HEK293 (cell line): ENCODE data around the gene HOTAIR.

ENCODE experiments used
- BCL11A ChIP-seq: fragments of 450-650 bp; formaldehyde crosslinking; IDR thresholded peaks from 2 replicates; pipeline ENCODE4 v1.5.1; 2016; ENCODE audit warnings: low read depth, missing biosample characterization, missing genetic modification characterization
- EGR2 ChIP-seq: fragments of 450-650 bp; formaldehyde crosslinking; IDR thresholded peaks from 2 replicates; pipeline ENCODE4 v1.5.1; 2016; ENCODE audit warnings: low read depth, missing biosample characterization, missing genetic modification characterization
- GLIS2 ChIP-seq: fragments of 450-650 bp; formaldehyde crosslinking; IDR thresholded peaks from 2 replicates; pipeline ENCODE4 v1.5.1; 2016; ENCODE audit warnings: missing biosample characterization, missing genetic modification characterization
- KLF7 ChIP-seq: fragments of 450-650 bp; formaldehyde crosslinking; IDR thresholded peaks from 2 replicates; pipeline ENCODE4 v1.5.1; 2016; ENCODE audit warnings: missing biosample characterization, missing genetic modification characterization, borderline replicate concordance
- MEIS1 ChIP-seq: sonication (generic); formaldehyde crosslinking; IDR thresholded peaks from 2 replicates; pipeline ENCODE4 v1.8.1; 2022; ENCODE audit warnings: missing genetic modification reagents, mild to moderate bottlenecking, borderline replicate concordance
- SALL2 ChIP-seq: fragments of 450-650 bp; formaldehyde crosslinking; IDR thresholded peaks from 2 replicates; pipeline ENCODE4 v1.5.0; 2017; ENCODE audit warnings: missing biosample characterization, mild to moderate bottlenecking, missing genetic modification characterization, borderline replicate concordance
- SP7 ChIP-seq: fragments of 450-650 bp; formaldehyde crosslinking; IDR thresholded peaks from 2 replicates; pipeline ENCODE4 v1.5.1; 2016; ENCODE audit warnings: missing biosample characterization, missing genetic modification characterization
- YY1 ChIP-seq: fragments of 450-650 bp; formaldehyde crosslinking; IDR thresholded peaks from 2 replicates; pipeline ENCODE4 v1.5.1; 2018; ENCODE audit warnings: missing biosample characterization, missing genetic modification characterization
- ZFHX2 ChIP-seq: fragments of 450-650 bp; formaldehyde crosslinking; conservative IDR thresholded peaks from 2 replicates; pipeline ENCODE4 v1.5.1; 2016; ENCODE audit warnings: missing biosample characterization, missing genetic modification characterization
- ZIC2 ChIP-seq: fragments of 450-650 bp; formaldehyde crosslinking; IDR thresholded peaks from 2 replicates; pipeline ENCODE4 v1.5.1; 2016; ENCODE audit warnings: missing biosample characterization, missing genetic modification characterization
- ZNF211 ChIP-seq: fragments of 450-650 bp; formaldehyde crosslinking; IDR thresholded peaks from 2 replicates; pipeline ENCODE4 v1.5.1; 2016; ENCODE audit warnings: low read depth, missing biosample characterization, missing genetic modification characterization
- ZNF24 ChIP-seq: fragments of 450-650 bp; formaldehyde crosslinking; IDR thresholded peaks from 2 replicates; pipeline ENCODE4 v1.5.1; 2016; ENCODE audit warnings: missing biosample characterization, missing genetic modification characterization
- ZNF335 ChIP-seq: fragments of 450-650 bp; formaldehyde crosslinking; conservative IDR thresholded peaks from 2 replicates; pipeline ENCODE4 v1.5.1; 2016; ENCODE audit warnings: missing biosample characterization, missing genetic modification characterization
- ZNF514 ChIP-seq: fragments of 450-650 bp; formaldehyde crosslinking; IDR thresholded peaks from 2 replicates; pipeline ENCODE4 v1.5.1; 2016; ENCODE audit warnings: missing biosample characterization, missing genetic modification characterization
- ZNF629 ChIP-seq: fragments of 450-650 bp; formaldehyde crosslinking; IDR thresholded peaks from 2 replicates; pipeline ENCODE4 v1.5.1; 2017; ENCODE audit warnings: missing biosample characterization, missing genetic modification characterization
- ZNF747 ChIP-seq: fragments of 450-650 bp; formaldehyde crosslinking; IDR thresholded peaks from 2 replicates; pipeline ENCODE4 v1.5.1; 2016; ENCODE audit warnings: missing biosample characterization, missing genetic modification characterization
- TF ChIP-seq, protein P1 (sequence below): fragments of 450-650 bp; formaldehyde crosslinking; IDR thresholded peaks from 2 replicates; pipeline ENCODE4 v1.5.1; 2017; ENCODE audit warnings: missing biosample characterization, missing genetic modification characterization
- TF ChIP-seq, protein P2 (sequence below): fragments of 450-650 bp; formaldehyde crosslinking; IDR thresholded peaks from 2 replicates; pipeline ENCODE4 v1.5.1; 2016; ENCODE audit warnings: missing biosample characterization, missing genetic modification characterization, low read depth
- TF ChIP-seq, protein P3 (sequence below): fragments of 450-650 bp; formaldehyde crosslinking; IDR thresholded peaks from 2 replicates; pipeline ENCODE4 v1.5.1; 2016; ENCODE audit warnings: missing biosample characterization, missing genetic modification characterization
- TF ChIP-seq, protein P4 (sequence below): fragments of 450-650 bp; formaldehyde crosslinking; optimal IDR thresholded peaks from 2 replicates; pipeline ENCODE3; 2016; ENCODE audit warnings: missing biosample characterization, mild to moderate bottlenecking, missing genetic modification characterization
- TF ChIP-seq, protein P5 (sequence below): fragments of 450-650 bp; formaldehyde crosslinking; IDR thresholded peaks from 2 replicates; pipeline ENCODE4 v1.5.1; 2017; ENCODE audit warnings: missing biosample characterization, missing genetic modification characterization
- TF ChIP-seq, protein P6 (sequence below): fragments of 450-650 bp; formaldehyde crosslinking; IDR thresholded peaks from 2 replicates; pipeline ENCODE4 v1.5.1; 2016; ENCODE audit warnings: missing biosample characterization, missing genetic modification characterization
- TF ChIP-seq, protein P7 (sequence below): fragments of 450-650 bp; formaldehyde crosslinking; IDR thresholded peaks from 2 replicates; pipeline ENCODE4 v1.5.1; 2016; ENCODE audit warnings: missing biosample characterization, missing genetic modification characterization
- TF ChIP-seq, protein P8 (sequence below): fragments of 450-650 bp; IDR thresholded peaks from 2 replicates; pipeline ENCODE4 v1.5.1; 2018; ENCODE audit warnings: missing biosample characterization, missing genetic modification characterization

HOTAIR gene

DNA sequence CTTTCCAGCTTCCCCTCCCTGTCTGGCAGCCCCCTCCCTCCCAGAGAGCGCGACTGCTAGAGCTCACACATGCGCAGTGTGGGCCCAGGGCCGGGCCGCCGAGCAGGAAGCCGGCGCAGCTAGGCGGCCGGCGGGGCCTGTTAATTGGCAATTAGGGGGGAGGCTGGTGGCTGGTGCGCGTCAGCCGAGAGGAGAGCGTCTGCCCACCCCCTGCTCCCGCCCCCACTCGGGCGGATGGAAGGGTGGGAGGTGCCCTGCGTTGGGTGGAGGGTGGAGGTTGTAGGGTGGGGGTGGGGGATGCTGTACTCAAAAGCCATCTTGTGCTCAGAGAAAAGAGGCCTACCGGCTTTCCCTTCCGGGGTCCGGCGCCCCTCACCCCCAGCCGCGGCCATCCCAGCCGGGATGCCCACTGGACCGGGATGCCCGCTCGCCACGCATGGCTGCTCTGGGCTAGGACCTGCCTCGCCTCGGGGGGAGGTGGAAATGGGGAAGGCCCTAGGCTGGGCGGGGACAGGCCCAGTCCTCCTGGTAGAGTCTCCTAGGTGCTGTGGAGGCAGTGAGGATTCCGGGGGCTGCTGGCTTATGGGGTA is 43.2 kb upstream of the HOTAIR start (continued):
- TF ChIP-seq, protein P1, sequence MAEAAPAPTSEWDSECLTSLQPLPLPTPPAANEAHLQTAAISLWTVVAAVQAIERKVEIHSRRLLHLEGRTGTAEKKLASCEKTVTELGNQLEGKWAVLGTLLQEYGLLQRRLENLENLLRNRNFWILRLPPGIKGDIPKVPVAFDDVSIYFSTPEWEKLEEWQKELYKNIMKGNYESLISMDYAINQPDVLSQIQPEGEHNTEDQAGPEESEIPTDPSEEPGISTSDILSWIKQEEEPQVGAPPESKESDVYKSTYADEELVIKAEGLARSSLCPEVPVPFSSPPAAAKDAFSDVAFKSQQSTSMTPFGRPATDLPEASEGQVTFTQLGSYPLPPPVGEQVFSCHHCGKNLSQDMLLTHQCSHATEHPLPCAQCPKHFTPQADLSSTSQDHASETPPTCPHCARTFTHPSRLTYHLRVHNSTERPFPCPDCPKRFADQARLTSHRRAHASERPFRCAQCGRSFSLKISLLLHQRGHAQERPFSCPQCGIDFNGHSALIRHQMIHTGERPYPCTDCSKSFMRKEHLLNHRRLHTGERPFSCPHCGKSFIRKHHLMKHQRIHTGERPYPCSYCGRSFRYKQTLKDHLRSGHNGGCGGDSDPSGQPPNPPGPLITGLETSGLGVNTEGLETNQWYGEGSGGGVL, result peak; percentile 98
- TF ChIP-seq, protein P2, sequence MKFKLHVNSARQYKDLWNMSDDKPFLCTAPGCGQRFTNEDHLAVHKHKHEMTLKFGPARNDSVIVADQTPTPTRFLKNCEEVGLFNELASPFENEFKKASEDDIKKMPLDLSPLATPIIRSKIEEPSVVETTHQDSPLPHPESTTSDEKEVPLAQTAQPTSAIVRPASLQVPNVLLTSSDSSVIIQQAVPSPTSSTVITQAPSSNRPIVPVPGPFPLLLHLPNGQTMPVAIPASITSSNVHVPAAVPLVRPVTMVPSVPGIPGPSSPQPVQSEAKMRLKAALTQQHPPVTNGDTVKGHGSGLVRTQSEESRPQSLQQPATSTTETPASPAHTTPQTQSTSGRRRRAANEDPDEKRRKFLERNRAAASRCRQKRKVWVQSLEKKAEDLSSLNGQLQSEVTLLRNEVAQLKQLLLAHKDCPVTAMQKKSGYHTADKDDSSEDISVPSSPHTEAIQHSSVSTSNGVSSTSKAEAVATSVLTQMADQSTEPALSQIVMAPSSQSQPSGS (tag by site-specific recombination), result no peak
- TF ChIP-seq, protein P3, sequence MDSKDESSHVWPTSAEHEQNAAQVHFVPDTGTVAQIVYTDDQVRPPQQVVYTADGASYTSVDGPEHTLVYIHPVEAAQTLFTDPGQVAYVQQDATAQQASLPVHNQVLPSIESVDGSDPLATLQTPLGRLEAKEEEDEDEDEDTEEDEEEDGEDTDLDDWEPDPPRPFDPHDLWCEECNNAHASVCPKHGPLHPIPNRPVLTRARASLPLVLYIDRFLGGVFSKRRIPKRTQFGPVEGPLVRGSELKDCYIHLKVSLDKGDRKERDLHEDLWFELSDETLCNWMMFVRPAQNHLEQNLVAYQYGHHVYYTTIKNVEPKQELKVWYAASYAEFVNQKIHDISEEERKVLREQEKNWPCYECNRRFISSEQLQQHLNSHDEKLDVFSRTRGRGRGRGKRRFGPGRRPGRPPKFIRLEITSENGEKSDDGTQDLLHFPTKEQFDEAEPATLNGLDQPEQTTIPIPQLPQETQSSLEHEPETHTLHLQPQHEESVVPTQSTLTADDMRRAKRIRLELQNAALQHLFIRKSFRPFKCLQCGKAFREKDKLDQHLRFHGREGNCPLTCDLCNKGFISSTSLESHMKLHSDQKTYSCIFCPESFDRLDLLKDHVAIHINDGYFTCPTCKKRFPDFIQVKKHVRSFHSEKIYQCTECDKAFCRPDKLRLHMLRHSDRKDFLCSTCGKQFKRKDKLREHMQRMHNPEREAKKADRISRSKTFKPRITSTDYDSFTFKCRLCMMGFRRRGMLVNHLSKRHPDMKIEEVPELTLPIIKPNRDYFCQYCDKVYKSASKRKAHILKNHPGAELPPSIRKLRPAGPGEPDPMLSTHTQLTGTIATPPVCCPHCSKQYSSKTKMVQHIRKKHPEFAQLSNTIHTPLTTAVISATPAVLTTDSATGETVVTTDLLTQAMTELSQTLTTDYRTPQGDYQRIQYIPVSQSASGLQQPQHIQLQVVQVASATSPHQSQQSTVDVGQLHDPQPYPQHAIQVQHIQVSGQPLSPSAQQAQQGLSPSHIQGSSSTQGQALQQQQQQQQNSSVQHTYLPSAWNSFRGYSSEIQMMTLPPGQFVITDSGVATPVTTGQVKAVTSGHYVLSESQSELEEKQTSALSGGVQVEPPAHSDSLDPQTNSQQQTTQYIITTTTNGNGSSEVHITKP (tag by site-specific recombination), result peak; percentile 86
- TF ChIP-seq, protein P4, sequence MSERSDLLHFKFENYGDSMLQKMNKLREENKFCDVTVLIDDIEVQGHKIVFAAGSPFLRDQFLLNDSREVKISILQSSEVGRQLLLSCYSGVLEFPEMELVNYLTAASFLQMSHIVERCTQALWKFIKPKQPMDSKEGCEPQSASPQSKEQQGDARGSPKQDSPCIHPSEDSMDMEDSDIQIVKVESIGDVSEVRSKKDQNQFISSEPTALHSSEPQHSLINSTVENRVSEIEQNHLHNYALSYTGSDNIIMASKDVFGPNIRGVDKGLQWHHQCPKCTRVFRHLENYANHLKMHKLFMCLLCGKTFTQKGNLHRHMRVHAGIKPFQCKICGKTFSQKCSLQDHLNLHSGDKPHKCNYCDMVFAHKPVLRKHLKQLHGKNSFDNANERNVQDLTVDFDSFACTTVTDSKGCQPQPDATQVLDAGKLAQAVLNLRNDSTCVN, result peak; percentile 43
- TF ChIP-seq ZNF211 (tag by site-specific recombination) (no peak), GLIS2 (tag by site-specific recombination) (peak; percentile 98), MEIS1 (CRISPR knock-in tag) (no peak), KLF7 (tag by site-specific recombination) (peak; percentile 93), YY1 (tag by site-specific recombination) (peak; percentile 80), EGR2 (peak; percentile 93), ZFHX2 (tag by site-specific recombination) (peak; percentile 96), SP7 (tag by site-specific recombination) (peak; percentile 56; the same call in 1 of the 2 replicates), ZNF24 (tag by site-specific recombination) (peak; percentile 58; the same call in 1 of the 2 replicates), ZNF747 (tag by site-specific recombination) (no peak), ZIC2 (tag by site-specific recombination) (peak; percentile 36), ZNF335 (peak; percentile 64), SALL2 (no peak), ZNF629 (tag by site-specific recombination) (peak; percentile 22; the same call in 1 of the 2 replicates), ZNF514 (tag by site-specific recombination) (no peak), BCL11A (tag by site-specific recombination) (peak; percentile 71)
- TF ChIP-seq, protein P5, sequence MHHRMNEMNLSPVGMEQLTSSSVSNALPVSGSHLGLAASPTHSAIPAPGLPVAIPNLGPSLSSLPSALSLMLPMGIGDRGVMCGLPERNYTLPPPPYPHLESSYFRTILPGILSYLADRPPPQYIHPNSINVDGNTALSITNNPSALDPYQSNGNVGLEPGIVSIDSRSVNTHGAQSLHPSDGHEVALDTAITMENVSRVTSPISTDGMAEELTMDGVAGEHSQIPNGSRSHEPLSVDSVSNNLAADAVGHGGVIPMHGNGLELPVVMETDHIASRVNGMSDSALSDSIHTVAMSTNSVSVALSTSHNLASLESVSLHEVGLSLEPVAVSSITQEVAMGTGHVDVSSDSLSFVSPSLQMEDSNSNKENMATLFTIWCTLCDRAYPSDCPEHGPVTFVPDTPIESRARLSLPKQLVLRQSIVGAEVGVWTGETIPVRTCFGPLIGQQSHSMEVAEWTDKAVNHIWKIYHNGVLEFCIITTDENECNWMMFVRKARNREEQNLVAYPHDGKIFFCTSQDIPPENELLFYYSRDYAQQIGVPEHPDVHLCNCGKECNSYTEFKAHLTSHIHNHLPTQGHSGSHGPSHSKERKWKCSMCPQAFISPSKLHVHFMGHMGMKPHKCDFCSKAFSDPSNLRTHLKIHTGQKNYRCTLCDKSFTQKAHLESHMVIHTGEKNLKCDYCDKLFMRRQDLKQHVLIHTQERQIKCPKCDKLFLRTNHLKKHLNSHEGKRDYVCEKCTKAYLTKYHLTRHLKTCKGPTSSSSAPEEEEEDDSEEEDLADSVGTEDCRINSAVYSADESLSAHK (tag by site-specific recombination), result peak; percentile 45; the same call in 1 of the 2 replicates
- TF ChIP-seq, protein P6, sequence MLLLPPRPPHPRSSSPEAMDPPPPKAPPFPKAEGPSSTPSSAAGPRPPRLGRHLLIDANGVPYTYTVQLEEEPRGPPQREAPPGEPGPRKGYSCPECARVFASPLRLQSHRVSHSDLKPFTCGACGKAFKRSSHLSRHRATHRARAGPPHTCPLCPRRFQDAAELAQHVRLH (tag by site-specific recombination), result 0 out of 2 replicates have a peak, but pooled peaks have one; percentile 60
- TF ChIP-seq, protein P7, sequence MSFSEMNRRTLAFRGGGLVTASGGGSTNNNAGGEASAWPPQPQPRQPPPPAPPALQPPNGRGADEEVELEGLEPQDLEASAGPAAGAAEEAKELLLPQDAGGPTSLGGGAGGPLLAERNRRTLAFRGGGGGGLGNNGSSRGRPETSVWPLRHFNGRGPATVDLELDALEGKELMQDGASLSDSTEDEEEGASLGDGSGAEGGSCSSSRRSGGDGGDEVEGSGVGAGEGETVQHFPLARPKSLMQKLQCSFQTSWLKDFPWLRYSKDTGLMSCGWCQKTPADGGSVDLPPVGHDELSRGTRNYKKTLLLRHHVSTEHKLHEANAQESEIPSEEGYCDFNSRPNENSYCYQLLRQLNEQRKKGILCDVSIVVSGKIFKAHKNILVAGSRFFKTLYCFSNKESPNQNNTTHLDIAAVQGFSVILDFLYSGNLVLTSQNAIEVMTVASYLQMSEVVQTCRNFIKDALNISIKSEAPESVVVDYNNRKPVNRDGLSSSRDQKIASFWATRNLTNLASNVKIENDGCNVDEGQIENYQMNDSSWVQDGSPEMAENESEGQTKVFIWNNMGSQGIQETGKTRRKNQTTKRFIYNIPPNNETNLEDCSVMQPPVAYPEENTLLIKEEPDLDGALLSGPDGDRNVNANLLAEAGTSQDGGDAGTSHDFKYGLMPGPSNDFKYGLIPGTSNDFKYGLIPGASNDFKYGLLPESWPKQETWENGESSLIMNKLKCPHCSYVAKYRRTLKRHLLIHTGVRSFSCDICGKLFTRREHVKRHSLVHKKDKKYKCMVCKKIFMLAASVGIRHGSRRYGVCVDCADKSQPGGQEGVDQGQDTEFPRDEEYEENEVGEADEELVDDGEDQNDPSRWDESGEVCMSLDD (tag by site-specific recombination), result peak; percentile 85
- TF ChIP-seq, protein P8, sequence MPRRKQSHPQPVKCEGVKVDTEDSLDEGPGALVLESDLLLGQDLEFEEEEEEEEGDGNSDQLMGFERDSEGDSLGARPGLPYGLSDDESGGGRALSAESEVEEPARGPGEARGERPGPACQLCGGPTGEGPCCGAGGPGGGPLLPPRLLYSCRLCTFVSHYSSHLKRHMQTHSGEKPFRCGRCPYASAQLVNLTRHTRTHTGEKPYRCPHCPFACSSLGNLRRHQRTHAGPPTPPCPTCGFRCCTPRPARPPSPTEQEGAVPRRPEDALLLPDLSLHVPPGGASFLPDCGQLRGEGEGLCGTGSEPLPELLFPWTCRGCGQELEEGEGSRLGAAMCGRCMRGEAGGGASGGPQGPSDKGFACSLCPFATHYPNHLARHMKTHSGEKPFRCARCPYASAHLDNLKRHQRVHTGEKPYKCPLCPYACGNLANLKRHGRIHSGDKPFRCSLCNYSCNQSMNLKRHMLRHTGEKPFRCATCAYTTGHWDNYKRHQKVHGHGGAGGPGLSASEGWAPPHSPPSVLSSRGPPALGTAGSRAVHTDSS (tag by site-specific recombination), result no peak
